Lung (tissue), 12 donors: ENCODE measurements around the gene SPON1. TPM values are rescaled to one million over a fixed set of nuclear protein-coding genes. Genes with fewer than 3 reads are reported as not detected.

ENCODE experiments used
- ATAC-seq: fragments of 200-7000 bp; cut with Tn5 transposase; one replicate; pipeline ENCODE4 v1.9.1; 2020; ENCODE audit warnings: moderate number of reproducible peaks; ENCODE audit not compliant: insufficient read depth, low FRiP score
- DNase-seq, 3 donors: peaks; one replicate each; pipeline ENCODE4 v3.0.0-alpha.2; 2013 to 2017
- H3K27ac ChIP-seq, 2 donors: one replicate each; pipeline ENCODE4 v1.5.1; 2013; ENCODE audit warnings: mild to moderate bottlenecking in 2 of 2, moderate library complexity in 2 of 2, control low read depth in 1 of 2, inconsistent platforms in 1 of 2, low read depth in 1 of 2, low read length in 1 of 2
- H3K27me3 ChIP-seq, 3 donors: one replicate each; pipeline ENCODE4 v1.5.1; 2013; ENCODE audit warnings: low read length in 2 of 3; ENCODE audit not compliant: control insufficient read depth in 3 of 3, insufficient read depth in 3 of 3
- H3K36me3 ChIP-seq, 4 donors: one replicate each; pipeline ENCODE4 v1.5.1; 2013; ENCODE audit warnings: low read length in 4 of 4, mild to moderate bottlenecking in 1 of 4, moderate library complexity in 1 of 4; ENCODE audit not compliant: control insufficient read depth in 4 of 4, insufficient read depth in 4 of 4
- H3K4me1 ChIP-seq, 5 donors: one replicate each; pipeline ENCODE4 v1.5.1; 2013; ENCODE audit warnings: low read length in 5 of 5, mild to moderate bottlenecking in 2 of 5, moderate library complexity in 1 of 5; ENCODE audit not compliant: control insufficient read depth in 5 of 5, insufficient read depth in 5 of 5
- H3K4me3 ChIP-seq: one replicate; pipeline ENCODE4 v1.5.1; 2013; ENCODE audit warnings: mild to moderate bottlenecking, control low read depth, moderate library complexity
- H3K9ac ChIP-seq, 2 donors: one replicate each; pipeline ENCODE4 v1.5.1; 2013; ENCODE audit warnings: low read length in 2 of 2, control low read depth in 1 of 2; ENCODE audit not compliant: insufficient read depth in 1 of 2
- H3K9me3 ChIP-seq, 4 donors: one replicate each; pipeline ENCODE4 v1.5.1; 2013; ENCODE audit warnings: low read length in 3 of 4, mild to moderate bottlenecking in 1 of 4, moderate library complexity in 1 of 4; ENCODE audit not compliant: control insufficient read depth in 4 of 4, insufficient read depth in 3 of 4
- CTCF ChIP-seq: IDR thresholded peaks from 2 replicates; pipeline ENCODE4 v1.5.1; 2012; ENCODE audit warnings: mild to moderate bottlenecking; ENCODE audit errors: control extremely low read depth, extremely low read depth
- WGBS, 2 donors: extraction: QIAGEN DNeasy Blood & Tissue Kit; methylation state at CpG; one replicate each; pipeline ENCODE4 v1.1.7; 2013; 5-methylcytosine and 5-hydroxymethylcytosine counted together
- polyA plus RNA-seq, 2 donors: library from polyadenylated mRNA; stranded (reverse); fragments of 200-250 nt; gene quantifications; one replicate each; pipeline ENCODE4 v1.2.1, GENCODE V29; 2013
- total RNA-seq, 2 donors: library from RNA; depleted of rRNA in 1 of 2; stranded (reverse); fragments of >200 nt in 1 of 2; gene quantifications; one replicate each; pipeline ENCODE4 v1.2.1, GENCODE V29; 2014 to 2021
- donor health status: control.
- donor health status: control.
- donor health status: Bipolar disorder and iron deficiency.
- donor health status: healthy.
- donor health status: DM: yes; HTN: yes; CAD: no.

Gene SPON1
- total and polyA plus RNA-seq, 4 donors = 8.4 to 98.6 (median 59.9) TPM

GRCh38 chr11:13956988-13957387 lies 5.5 kb upstream of the SPON1 start:
- 88 to 91% methylated on average over 1 of the region's 1 CpG for WGBS, 2 donors

GRCh38 chr11:13958641-13959400 lies 3.7 kb upstream of the SPON1 start:
- WGBS, 2 donors = 84 to 89% methylated on average over 7 of the region's 7 CpGs
- Histone ChIP-seq H3K4me3 (no peak overlapping the region), H3K27ac (no peak overlapping the region), H3K27me3 (peaks cover 0 to 25% (median 0%) of the 10 kb centered on the region in 3 donors), H3K9me3 (peaks cover 0 to 3% (median 0%) of the 10 kb centered on the region in 4 donors), H3K9ac (no peak overlapping the region), H3K4me1 (peaks cover 0 to 8% (median 0%) of the 10 kb centered on the region in 5 donors), H3K36me3 (no peaks in the 10 kb centered on the region)
- ATAC-seq (no peak), DNase-seq (peak in 1 of 3 donors; percentile 54)
- no peak for TF ChIP-seq CTCF

More at GRCh38 chr11:13956988-13957387, 5.5 kb upstream of the SPON1 start:
- ATAC-seq (no peak), DNase-seq (no peak)
- Histone ChIP-seq H3K4me3 (no peak overlapping the region), H3K9ac (no peak overlapping the region), H3K4me1 (peaks cover 0 to 3% (median 0%) of the 10 kb centered on the region in 5 donors), H3K36me3 (no peaks in the 10 kb centered on the region), H3K9me3 (no peaks in the 10 kb centered on the region), H3K27ac (no peak overlapping the region), H3K27me3 (peaks cover 0 to 19% (median 0%) of the 10 kb centered on the region in 3 donors)
- TF ChIP-seq CTCF = no peak

- Histone ChIP-seq H3K4me3 (no peak overlapping the region), H3K36me3 (no peaks in the 10 kb centered on the region), H3K27ac (no peak overlapping the region), H3K4me1 (peaks cover 0 to 37% (median 5%) of the 10 kb centered on the region in 5 donors), H3K27me3 (peaks cover 0 to 45% (median 8%) of the 10 kb centered on the region in 3 donors), H3K9me3 (peaks cover 0 to 3% (median 0%) of the 10 kb centered on the region in 4 donors), H3K9ac (peak overlapping the region in 1 of 2 donors; percentile 79)
- no peak for TF ChIP-seq CTCF
- DNase-seq = no peak
- WGBS, 2 donors = 38 to 39% methylated on average over 16 of the region's 16 CpGs
- no peak for ATAC-seq
These were observed 343 bp upstream of the SPON1 start for GRCh38 chr11:13962198-13962561.
